KMS-11 (cell line): ENCODE data around the gene MYO1A.

Experiments
- H2AFZ ChIP-seq: fragments of 200-600 bp; sonication (generic); 2 replicates; pipeline ENCODE4 v1.6.1; 2016; ENCODE audit warnings: antibody characterized with exemption, mixed run types, low read depth
- H3K27ac ChIP-seq: fragments of 200-600 bp; sonication (generic); 2 replicates; pipeline ENCODE4 v1.6.1; 2016; ENCODE audit warnings: mild to moderate bottlenecking, mixed run types
- H3K27me3 ChIP-seq: fragments of 200-600 bp; sonication (generic); 2 replicates; pipeline ENCODE4 v1.6.1; 2017; ENCODE audit warnings: mild to moderate bottlenecking, low read depth, mixed run types, moderate library complexity; ENCODE audit not compliant: insufficient read depth
- H3K36me3 ChIP-seq: fragments of 200-600 bp; sonication (generic); 2 replicates; pipeline ENCODE4 v1.6.1; 2017; ENCODE audit warnings: mild to moderate bottlenecking, mixed run types; ENCODE audit not compliant: insufficient read depth
- H3K4me1 ChIP-seq: fragments of 200-600 bp; sonication (generic); 2 replicates; pipeline ENCODE4 v1.6.1; 2016; ENCODE audit warnings: mild to moderate bottlenecking, low read depth, mixed run types; ENCODE audit not compliant: poor library complexity, severe bottlenecking
- H3K4me2 ChIP-seq: fragments of 200-600 bp; sonication (generic); 2 replicates; pipeline ENCODE4 v1.7.0; 2016; ENCODE audit warnings: mild to moderate bottlenecking, mixed run types
- H3K4me3 ChIP-seq: fragments of 200-600 bp; sonication (generic); IDR thresholded peaks from 2 replicates; pipeline ENCODE4 v1.6.1; 2017; ENCODE audit warnings: low read depth, low read length, mixed read lengths; ENCODE audit not compliant: insufficient read depth
- H3K79me2 ChIP-seq: fragments of 200-600 bp; sonication (generic); 2 replicates; pipeline ENCODE4 v1.6.1; 2016; ENCODE audit warnings: low read depth, mixed run types; ENCODE audit not compliant: insufficient read depth
- H3K9ac ChIP-seq: fragments of 200-600 bp; sonication (generic); 2 replicates; pipeline ENCODE4 v1.6.1; 2016; ENCODE audit warnings: mild to moderate bottlenecking, mixed run types
- H4K20me1 ChIP-seq: fragments of 200-600 bp; sonication (generic); 2 replicates; pipeline ENCODE4 v1.6.1; 2016; ENCODE audit warnings: mild to moderate bottlenecking, mixed run types; ENCODE audit not compliant: insufficient read depth
- TF ChIP-seq, protein P1 (sequence below): fragments of 200-600 bp; sonication (generic); conservative IDR thresholded peaks from 2 replicates; pipeline ENCODE4 v1.6.1; 2017; ENCODE audit warnings: low read depth, mild to moderate bottlenecking, antibody characterized with exemption, low read length, moderate library complexity, mixed read lengths

MYO1A gene

GRCh38 chr12:56990648-56991318, 59.1 kb downstream of the MYO1A start:
- TF ChIP-seq, protein P1, sequence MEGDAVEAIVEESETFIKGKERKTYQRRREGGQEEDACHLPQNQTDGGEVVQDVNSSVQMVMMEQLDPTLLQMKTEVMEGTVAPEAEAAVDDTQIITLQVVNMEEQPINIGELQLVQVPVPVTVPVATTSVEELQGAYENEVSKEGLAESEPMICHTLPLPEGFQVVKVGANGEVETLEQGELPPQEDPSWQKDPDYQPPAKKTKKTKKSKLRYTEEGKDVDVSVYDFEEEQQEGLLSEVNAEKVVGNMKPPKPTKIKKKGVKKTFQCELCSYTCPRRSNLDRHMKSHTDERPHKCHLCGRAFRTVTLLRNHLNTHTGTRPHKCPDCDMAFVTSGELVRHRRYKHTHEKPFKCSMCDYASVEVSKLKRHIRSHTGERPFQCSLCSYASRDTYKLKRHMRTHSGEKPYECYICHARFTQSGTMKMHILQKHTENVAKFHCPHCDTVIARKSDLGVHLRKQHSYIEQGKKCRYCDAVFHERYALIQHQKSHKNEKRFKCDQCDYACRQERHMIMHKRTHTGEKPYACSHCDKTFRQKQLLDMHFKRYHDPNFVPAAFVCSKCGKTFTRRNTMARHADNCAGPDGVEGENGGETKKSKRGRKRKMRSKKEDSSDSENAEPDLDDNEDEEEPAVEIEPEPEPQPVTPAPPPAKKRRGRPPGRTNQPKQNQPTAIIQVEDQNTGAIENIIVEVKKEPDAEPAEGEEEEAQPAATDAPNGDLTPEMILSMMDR: no peak
- no peaks in the 10 kb centered on the region for H4K20me1 ChIP-seq
- H3K4me1 ChIP-seq: peaks cover 22% of the 10 kb centered on the region
- no peak overlapping the region for H3K4me3 ChIP-seq
- no peak overlapping the region; the same call in 1 of the 2 replicates for H3K27ac ChIP-seq
- H3K36me3 ChIP-seq: no peaks in the 10 kb centered on the region
- H2AFZ ChIP-seq: peak overlapping the region; percentile 20; the same call in 1 of the 2 replicates
- peak overlapping the region; percentile 24 for H3K4me2 ChIP-seq
- H3K9ac ChIP-seq: no peak overlapping the region; the same call in 1 of the 2 replicates
- no peaks in the 10 kb centered on the region for H3K27me3 ChIP-seq
- H3K79me2 ChIP-seq: no peaks in the 10 kb centered on the region

GRCh38 chr12:56989861-56990610, 59.9 kb downstream of the MYO1A start:
- H3K4me2 ChIP-seq: no peak overlapping the region
- H3K4me1 ChIP-seq: peaks cover 22% of the 10 kb centered on the region
- no peak overlapping the region for H3K9ac ChIP-seq
- H3K4me3 ChIP-seq: no peak overlapping the region
- H3K27ac ChIP-seq: no peak overlapping the region
- H3K36me3 ChIP-seq: no peaks in the 10 kb centered on the region
- no peaks in the 10 kb centered on the region for H4K20me1 ChIP-seq
- no peak overlapping the region for H2AFZ ChIP-seq
- TF ChIP-seq, protein P1: no peak
- H3K79me2 ChIP-seq: no peaks in the 10 kb centered on the region
- no peaks in the 10 kb centered on the region for H3K27me3 ChIP-seq

DNA sequence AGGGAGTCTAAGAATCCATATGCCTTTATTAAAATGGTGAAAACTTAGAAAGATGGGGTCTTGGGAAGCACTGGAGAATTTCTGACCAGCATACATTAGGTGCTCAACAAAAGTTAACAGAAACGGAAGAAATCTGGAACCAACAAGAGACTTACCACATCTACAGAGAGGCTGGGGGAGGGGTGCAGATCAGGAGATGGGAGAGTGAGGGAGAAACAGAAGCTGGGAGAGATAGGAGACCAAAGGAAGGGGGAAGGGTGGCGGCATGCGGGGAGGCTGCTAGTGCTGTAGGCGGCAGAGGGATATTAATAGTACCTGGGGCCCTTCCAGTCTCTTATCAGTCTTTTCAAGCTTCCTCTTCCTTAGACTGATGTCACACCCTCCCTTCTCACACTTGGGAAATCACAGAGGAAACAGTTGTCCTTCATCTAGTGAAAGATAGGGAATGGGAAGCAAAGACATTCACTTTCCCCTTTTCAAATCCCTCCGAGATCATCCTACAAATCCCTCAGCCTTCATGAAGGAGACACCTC, 61.7 kb downstream of the MYO1A start:
- Histone ChIP-seq H3K9ac (no peak overlapping the region), H3K4me3 (no peak overlapping the region), H4K20me1 (no peaks in the 10 kb centered on the region), H3K27me3 (no peaks in the 10 kb centered on the region), H3K27ac (no peak overlapping the region), H3K4me1 (peaks cover 22% of the 10 kb centered on the region), H3K79me2 (no peaks in the 10 kb centered on the region), H2AFZ (no peak overlapping the region), H3K4me2 (no peak overlapping the region), H3K36me3 (no peaks in the 10 kb centered on the region)
- TF ChIP-seq, protein P1: no peak

- Histone ChIP-seq H3K27me3 (no peaks in the 10 kb centered on the region), H3K79me2 (no peaks in the 10 kb centered on the region), H3K4me3 (no peak overlapping the region), H3K9ac (no peak overlapping the region), H4K20me1 (no peaks in the 10 kb centered on the region), H3K36me3 (no peaks in the 10 kb centered on the region), H3K4me2 (no peak overlapping the region), H2AFZ (peak overlapping the region; percentile 12; the same call in 1 of the 2 replicates), H3K4me1 (peaks cover 22% of the 10 kb centered on the region), H3K27ac (no peak overlapping the region)
- TF ChIP-seq, protein P1: peak; percentile 100
These were observed 62.3 kb downstream of the MYO1A start for GRCh38 chr12:56987551-56988053.
